ENCODE data around the gene PHF12.
"Not testable (repeated sequence)": the region's sequence is repeated elsewhere in the genome, so short reads cannot be mapped to it uniquely, and the experiment has no call there.

The PHF12 gene

GRCh38 chr17:28897769-28898526, 53.4 kb downstream of the PHF12 start:
- no peak for DNase-seq
- in situ Hi-C loops (cut with HindIII; ENCODE audit: low pct_ligation_motif_present, low pct_unique_long_range_greater_than_20kb, low sequenced_read_pairs) = no loop called here

- peak; percentile 52 for DNase-seq
- in situ Hi-C loops (cut with HindIII; ENCODE audit: low pct_ligation_motif_present, low pct_unique_long_range_greater_than_20kb, low sequenced_read_pairs) = no loop called here
These were observed 54.2 kb downstream of the PHF12 start, which contains the start of gene FLOT2 for GRCh38 chr17:28896884-28897768. Gene FLOT2 (minus strand): TSS chr17:28897733. CDS start chr17:28897574, 159 bp downstream.

- in situ Hi-C loops (cut with HindIII; ENCODE audit: low pct_ligation_motif_present, low pct_unique_long_range_greater_than_20kb, low sequenced_read_pairs) = no loop called here
- no peak for DNase-seq
These were observed 54.8 kb downstream of the PHF12 start for GRCh38 chr17:28896491-28896883.

GRCh38 chr17:28895794-28896447, 55.4 kb downstream of the PHF12 start:
- in situ Hi-C loops (cut with HindIII; ENCODE audit: low pct_ligation_motif_present, low pct_unique_long_range_greater_than_20kb, low sequenced_read_pairs) = no loop called here
- no peak for DNase-seq

- in situ Hi-C loops (cut with HindIII; ENCODE audit: low pct_ligation_motif_present, low pct_unique_long_range_greater_than_20kb, low sequenced_read_pairs); DNase-seq: not testable (repeated sequence)
These were observed 57.8 kb downstream of the PHF12 start for GRCh38 chr17:28893248-28894183.

- no peak for DNase-seq
- in situ Hi-C loops (cut with HindIII; ENCODE audit: low pct_ligation_motif_present, low pct_unique_long_range_greater_than_20kb, low sequenced_read_pairs) = no loop called here
These were observed 59.3 kb downstream of the PHF12 start for GRCh38 chr17:28892024-28892423.

GRCh38 chr17:28891201-28891600, 60.1 kb downstream of the PHF12 start:
- in situ Hi-C loops (cut with HindIII; ENCODE audit: low pct_ligation_motif_present, low pct_unique_long_range_greater_than_20kb, low sequenced_read_pairs) = no loop called here
- no peak for DNase-seq

GRCh38 chr17:28889996-28890395, 61.3 kb downstream of the PHF12 start:
- in situ Hi-C loops (cut with HindIII; ENCODE audit: low pct_ligation_motif_present, low pct_unique_long_range_greater_than_20kb, low sequenced_read_pairs) = no loop called here
- DNase-seq = no peak

GRCh38 chr17:28888832-28889231, 62.5 kb downstream of the PHF12 start:
- in situ Hi-C loops (cut with HindIII; ENCODE audit: low pct_ligation_motif_present, low pct_unique_long_range_greater_than_20kb, low sequenced_read_pairs) = no loop called here
- DNase-seq = no peak

GRCh38 chr17:28887871-28888471, 63.3 kb downstream of the PHF12 start:
- in situ Hi-C loops (cut with HindIII; ENCODE audit: low pct_ligation_motif_present, low pct_unique_long_range_greater_than_20kb, low sequenced_read_pairs) = no loop called here

GRCh38 chr17:28885951-28886350, 65.4 kb downstream of the PHF12 start:
- DNase-seq = no peak
- in situ Hi-C loops (cut with HindIII; ENCODE audit: low pct_ligation_motif_present, low pct_unique_long_range_greater_than_20kb, low sequenced_read_pairs) = no loop called here

More at GRCh38 chr17:28887871-28888471, 63.3 kb downstream of the PHF12 start:
- no peak for DNase-seq

- in situ Hi-C loops (cut with HindIII; ENCODE audit: low pct_ligation_motif_present, low pct_unique_long_range_greater_than_20kb, low sequenced_read_pairs) = no loop called here
- DNase-seq = no peak
These were observed 66.0 kb downstream of the PHF12 start for GRCh38 chr17:28885363-28885762.

GRCh38 chr17:28883967-28884702, 67.2 kb downstream of the PHF12 start:
- DNase-seq = no peak
- in situ Hi-C loops (cut with HindIII; ENCODE audit: low pct_ligation_motif_present, low pct_unique_long_range_greater_than_20kb, low sequenced_read_pairs) = no loop called here

- DNase-seq = no peak
- in situ Hi-C loops (cut with HindIII; ENCODE audit: low pct_ligation_motif_present, low pct_unique_long_range_greater_than_20kb, low sequenced_read_pairs) = no loop called here
These were observed 69.0 kb downstream of the PHF12 start for GRCh38 chr17:28882154-28882895.

GRCh38 chr17:28881533-28882056, 69.7 kb downstream of the PHF12 start:
- no peak for DNase-seq
- in situ Hi-C loops (cut with HindIII; ENCODE audit: low pct_ligation_motif_present, low pct_unique_long_range_greater_than_20kb, low sequenced_read_pairs) = no loop called here

GRCh38 chr17:28880572-28880945, 70.8 kb downstream of the PHF12 start:
- in situ Hi-C loops (cut with HindIII; ENCODE audit: low pct_ligation_motif_present, low pct_unique_long_range_greater_than_20kb, low sequenced_read_pairs) = no loop called here

More at GRCh38 chr17:28880572-28880945, 70.8 kb downstream of the PHF12 start:
- DNase-seq = no peak
